ENCODE results near the gene SEM1.

SEM1 gene

DNA sequence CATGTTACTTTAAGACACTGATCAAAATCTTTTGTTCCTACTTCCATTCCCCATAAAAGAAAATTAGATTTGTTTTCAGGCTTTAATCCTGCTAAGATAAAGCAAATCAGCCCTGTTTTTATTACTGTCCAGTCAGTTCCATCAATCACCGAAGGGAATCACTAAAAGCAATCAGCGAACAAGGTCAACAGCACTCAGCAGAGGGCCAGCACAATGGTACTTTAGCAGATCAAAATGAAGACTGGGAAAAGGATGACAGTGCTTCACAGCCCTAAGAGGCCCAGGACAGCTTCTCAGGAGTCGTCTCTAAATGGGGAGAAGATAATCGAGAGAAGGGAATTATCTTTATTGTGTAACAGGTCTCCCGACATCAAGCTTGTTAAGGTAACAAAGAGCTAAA is 32.7 kb downstream of the SEM1 start:
- DNase-seq (ENCODE audit: low read depth) = no peak
- no peak for TF ChIP-seq CTCF (conservative IDR thresholded peaks at IDR 0.05; ENCODE audit: control insufficient read depth, insufficient read depth, low read depth, low read length)
- no peak overlapping the region for H3K4me3 ChIP-seq (ENCODE audit: control insufficient read depth, low read depth, low read length)

- no peak for DNase-seq (ENCODE audit: low read depth)
- TF ChIP-seq CTCF (conservative IDR thresholded peaks at IDR 0.05; ENCODE audit: control insufficient read depth, insufficient read depth, low read depth, low read length) = no peak
- no peak overlapping the region for H3K4me3 ChIP-seq (ENCODE audit: control insufficient read depth, low read depth, low read length)
Measured at GRCh38 chr7:96675548-96675947, 34.1 kb downstream of the SEM1 start.

GRCh38 chr7:96674565-96674964 is 35.1 kb downstream of the SEM1 start:
- H3K4me3 ChIP-seq (ENCODE audit: control insufficient read depth, low read depth, low read length) = no peak overlapping the region
- TF ChIP-seq CTCF (conservative IDR thresholded peaks at IDR 0.05; ENCODE audit: control insufficient read depth, insufficient read depth, low read depth, low read length) = no peak
- no peak for DNase-seq (ENCODE audit: low read depth)

DNA sequence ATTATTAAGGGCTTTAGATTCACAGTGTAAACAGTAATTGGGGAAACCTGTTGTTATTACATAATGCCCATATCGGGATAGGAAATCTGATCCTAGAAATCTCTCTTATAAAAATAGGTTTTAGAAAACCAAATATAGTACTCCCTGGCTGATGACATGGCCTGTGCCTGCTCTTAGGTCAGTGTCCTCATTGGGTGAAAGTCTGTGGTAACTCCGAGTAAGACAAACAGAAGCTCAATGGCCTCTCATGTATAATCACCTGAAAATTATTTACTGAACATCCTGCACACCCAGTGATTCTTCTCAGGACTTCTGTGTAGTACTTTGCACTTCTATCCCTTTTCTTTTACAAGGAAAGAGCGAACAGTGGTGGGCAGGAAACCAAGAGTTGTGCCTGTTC is 37.8 kb downstream of the SEM1 start:
- H3K4me3 ChIP-seq (ENCODE audit: control insufficient read depth, low read depth, low read length) = no peak overlapping the region
- TF ChIP-seq CTCF (conservative IDR thresholded peaks at IDR 0.05; ENCODE audit: control insufficient read depth, insufficient read depth, low read depth, low read length) = no peak
- no peak for DNase-seq (ENCODE audit: low read depth)

DNA sequence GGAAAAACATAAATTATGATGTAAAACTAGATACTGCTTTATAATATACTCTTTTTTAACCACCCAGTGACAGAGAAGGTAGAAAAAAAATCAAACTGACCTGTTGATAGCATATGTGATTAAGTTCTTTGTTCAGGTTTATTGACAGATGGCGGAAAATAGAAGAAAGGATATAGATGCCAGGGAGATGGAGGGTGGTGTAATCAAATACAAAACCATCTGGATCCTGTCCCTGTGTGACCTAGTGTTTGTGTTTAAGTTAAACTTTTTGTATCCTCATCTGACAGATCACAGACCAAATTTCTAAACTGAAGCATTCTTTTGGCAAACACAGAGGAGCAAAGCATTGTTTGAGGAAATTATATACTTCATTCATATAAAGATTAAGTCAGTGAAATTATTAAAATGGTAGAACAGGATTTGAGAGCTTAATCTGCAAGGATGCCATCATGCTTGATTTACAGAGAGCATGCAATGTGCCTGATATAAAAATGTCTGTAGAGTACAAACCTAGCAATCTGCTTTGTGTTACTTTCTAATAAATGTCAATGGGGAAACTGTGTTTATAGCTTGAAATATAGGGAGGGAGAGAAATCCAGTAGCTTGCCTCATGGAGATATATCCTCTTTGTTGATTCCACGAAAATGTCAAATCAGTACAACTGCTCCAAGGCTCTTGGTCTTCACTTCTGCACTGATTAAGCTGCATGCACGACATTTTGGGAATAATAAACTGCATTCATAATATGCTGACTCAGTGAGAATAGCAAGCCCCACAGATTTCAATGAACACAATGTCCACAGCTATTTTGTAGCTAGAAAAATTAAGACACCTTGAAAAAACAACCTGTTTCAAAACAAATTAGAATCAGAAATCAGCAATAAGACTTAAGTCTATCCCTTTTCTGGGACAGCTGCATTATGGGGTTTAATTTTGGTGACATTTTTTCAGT is 39.0 kb downstream of the SEM1 start:
- TF ChIP-seq CTCF (conservative IDR thresholded peaks at IDR 0.05; ENCODE audit: control insufficient read depth, insufficient read depth, low read depth, low read length) = no peak
- no peak overlapping the region for H3K4me3 ChIP-seq (ENCODE audit: control insufficient read depth, low read depth, low read length)
- no peak for DNase-seq (ENCODE audit: low read depth)

DNA sequence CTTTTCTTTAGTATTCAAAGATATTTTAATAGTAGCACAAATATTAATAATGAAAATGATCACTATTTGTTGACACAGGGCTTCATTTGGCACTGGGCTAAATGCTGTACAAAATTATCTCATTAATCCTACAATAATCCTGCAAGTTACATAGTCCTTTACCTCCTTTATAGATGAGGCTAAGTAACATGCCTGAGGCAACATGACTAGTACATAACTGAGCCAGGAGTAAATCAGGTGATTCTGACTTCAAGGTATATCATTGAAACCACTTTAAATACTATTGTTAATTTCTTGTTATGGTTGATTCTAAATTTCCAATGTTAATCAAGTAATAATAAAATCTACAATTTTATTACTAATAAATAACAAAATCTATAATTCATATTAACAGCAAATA is 39.8 kb downstream of the SEM1 start:
- H3K4me3 ChIP-seq (ENCODE audit: control insufficient read depth, low read depth, low read length) = no peak overlapping the region
- TF ChIP-seq CTCF (conservative IDR thresholded peaks at IDR 0.05; ENCODE audit: control insufficient read depth, insufficient read depth, low read depth, low read length) = no peak
- DNase-seq (ENCODE audit: low read depth) = no peak

Measured in fibroblast of mammary gland (primary cell).